Upper lobe of right lung (tissue), 1 donor: Measurements from ENCODE around the gene ING3. TPM values are rescaled to one million over a fixed set of nuclear protein-coding genes. Genes with fewer than 3 reads are reported as not detected.
A peak's percentile ranks its signal among the peaks of the same experiment; 100 is the strongest.

Experiments used
- ATAC-seq: fragments of 200-7000 bp; cut with Tn5 transposase; one replicate; pipeline ENCODE4 v1.9.1; 2020; ENCODE audit warnings: mild to moderate bottlenecking, moderate library complexity
- DNase-seq: peaks from one replicate; pipeline ENCODE4 v3.0.0-alpha.2; 2020
- H3K27ac ChIP-seq: fragments of 200-600 bp; one replicate; pipeline ENCODE4 v1.8.0; 2022
- H3K27me3 ChIP-seq: fragments of 200-600 bp; one replicate; pipeline ENCODE4 v1.8.0; 2022; ENCODE audit warnings: mild to moderate bottlenecking
- H3K36me3 ChIP-seq: fragments of 200-600 bp; one replicate; pipeline ENCODE4 v1.8.0; 2022
- H3K4me1 ChIP-seq: fragments of 200-600 bp; one replicate; pipeline ENCODE4 v1.8.0; 2022
- H3K4me3 ChIP-seq: fragments of 200-600 bp; one replicate; pipeline ENCODE4 v1.8.0; 2022; ENCODE audit warnings: mild to moderate bottlenecking
- H3K9me3 ChIP-seq: fragments of 200-600 bp; one replicate; pipeline ENCODE4 v1.8.0; 2022
- CTCF ChIP-seq: fragments of 200-600 bp; IDR thresholded peaks from one replicate; pipeline ENCODE4 v1.8.0; 2022; ENCODE audit warnings: antibody characterized with exemption
- intact Hi-C: fragments of 100-400 bp; cut with DNase I; formaldehyde crosslinking; loops from one replicate; pipeline ENCODE4 v1.11.0; 2022
- total RNA-seq: library from RNA; stranded (reverse); fragmentation: NEBNext Ultra II Directional; extraction: Animal tissue kit (Norgen Biotek cat#: 25700); gene quantifications from one replicate; pipeline ENCODE4 v1.2.1, GENCODE V29; 2021
- donor health status: DM: no; HTN: yes; CAD: no; lungs with severe emphysema.

Gene ING3
- total RNA-seq, 1 donor from 2014 or later, result 17.9 TPM

GRCh38 chr7:121008816-121009215 lies 58.2 kb downstream of the ING3 start:
- Histone ChIP-seq H3K4me1 (peaks cover 3% of the 10 kb centered on the region), H3K36me3 (no peaks in the 10 kb centered on the region), H3K4me3 (no peak overlapping the region), H3K9me3 (no peaks in the 10 kb centered on the region), H3K27me3 (no peaks in the 10 kb centered on the region), H3K27ac (no peak overlapping the region)
- DNase-seq (no peak), ATAC-seq (no peak)
- TF ChIP-seq CTCF, result no peak
- intact Hi-C loops, result no loop called here

- no peaks in the 10 kb centered on the region for H3K27me3 ChIP-seq
- no peak for DNase-seq
- H3K27ac ChIP-seq, result no peak overlapping the region
- H3K4me3 ChIP-seq, result no peak overlapping the region
- intact Hi-C loops, result no loop called here
- H3K4me1 ChIP-seq, result peaks cover 3% of the 10 kb centered on the region
- no peaks in the 10 kb centered on the region for H3K36me3 ChIP-seq
- TF ChIP-seq CTCF, result no peak
- no peak for ATAC-seq
- no peaks in the 10 kb centered on the region for H3K9me3 ChIP-seq
Measured at GRCh38 chr7:121011401-121011800, 60.8 kb downstream of the ING3 start.

- intact Hi-C loops, result no loop called here
- Histone ChIP-seq H3K27me3 (no peaks in the 10 kb centered on the region), H3K4me1 (no peaks in the 10 kb centered on the region), H3K36me3 (no peaks in the 10 kb centered on the region), H3K9me3 (no peaks in the 10 kb centered on the region), H3K4me3 (no peak overlapping the region), H3K27ac (no peak overlapping the region)
- DNase-seq (no peak), ATAC-seq (no peak)
- TF ChIP-seq CTCF, result no peak
Measured at GRCh38 chr7:121012170-121012874, 61.7 kb downstream of the ING3 start.

- Histone ChIP-seq H3K4me1 (no peaks in the 10 kb centered on the region), H3K9me3 (no peaks in the 10 kb centered on the region), H3K36me3 (no peaks in the 10 kb centered on the region), H3K4me3 (no peak overlapping the region), H3K27me3 (no peaks in the 10 kb centered on the region), H3K27ac (no peak overlapping the region)
- intact Hi-C loops, result no loop called here
- TF ChIP-seq CTCF, result no peak
- ATAC-seq (peak; percentile 50), DNase-seq (no peak)
Measured at GRCh38 chr7:121012919-121013318, 62.3 kb downstream of the ING3 start.

- H3K4me3 ChIP-seq, result no peak overlapping the region
- H3K27me3 ChIP-seq, result no peaks in the 10 kb centered on the region
- no peak overlapping the region for H3K27ac ChIP-seq
- no peaks in the 10 kb centered on the region for H3K9me3 ChIP-seq
- no peaks in the 10 kb centered on the region for H3K36me3 ChIP-seq
- intact Hi-C loops, result no loop called here
- peaks cover 7% of the 10 kb centered on the region for H3K4me1 ChIP-seq
- ATAC-seq (no peak), DNase-seq (no peak)
- no peak for TF ChIP-seq CTCF
Measured at GRCh38 chr7:121015560-121015959, 65.0 kb downstream of the ING3 start.

- ATAC-seq, result no peak
- Histone ChIP-seq H3K4me1 (peaks cover 12% of the 10 kb centered on the region), H3K36me3 (no peaks in the 10 kb centered on the region), H3K9me3 (no peaks in the 10 kb centered on the region), H3K4me3 (no peak overlapping the region), H3K27ac (no peak overlapping the region), H3K27me3 (no peaks in the 10 kb centered on the region)
- DNase-seq, result no peak
- TF ChIP-seq CTCF, result no peak
- intact Hi-C loops, result no loop called here
Measured at GRCh38 chr7:121016966-121017365, 66.4 kb downstream of the ING3 start.
